ENCODE results near the gene EFNB2. TPM values are rescaled to one million over a fixed set of nuclear protein-coding genes. Genes with fewer than 3 reads are reported as not detected.

EFNB2 gene
- total and polyA plus RNA-seq, 7 donors, result 7.2 to 36.1 (median 12.9) TPM

DNA sequence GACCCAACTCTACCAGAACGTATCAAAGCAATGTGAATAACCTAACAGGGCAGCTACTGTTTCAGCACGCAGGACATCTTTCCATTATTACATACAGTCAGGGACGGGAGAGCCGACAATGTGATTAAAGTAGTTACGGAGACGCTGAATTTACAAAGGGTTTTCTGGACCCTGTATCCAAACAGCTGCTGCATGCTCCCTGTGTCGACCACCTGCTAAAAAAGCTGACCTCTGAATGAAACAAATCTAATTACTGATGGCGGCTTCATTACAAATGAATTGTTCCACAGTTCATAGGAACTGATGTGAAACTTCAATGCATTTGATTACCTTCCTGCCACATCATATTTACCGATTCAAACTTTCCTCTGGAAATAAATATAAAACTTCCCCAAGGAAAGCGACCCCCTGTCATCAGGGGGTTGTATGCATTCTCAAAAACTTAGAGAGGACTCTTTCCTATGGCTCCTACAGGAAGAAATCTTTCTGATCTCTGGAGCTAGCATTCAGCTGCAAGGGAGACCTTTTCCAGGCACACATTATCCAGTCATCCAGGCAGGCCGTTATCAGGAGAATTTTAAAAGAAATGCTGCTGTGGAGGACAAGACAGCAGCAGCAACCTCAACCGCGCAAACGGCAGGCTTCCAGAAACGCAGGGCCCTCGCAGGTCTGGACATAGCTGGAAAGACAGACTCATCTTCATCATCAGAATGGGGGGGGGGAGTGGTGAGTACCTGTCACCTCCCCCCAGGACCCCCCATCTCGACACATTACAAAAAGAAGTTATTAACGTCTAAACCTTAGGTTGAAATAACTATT, 3.1 kb downstream of the EFNB2 start:
- Histone ChIP-seq H3K27ac (peak overlapping the region; percentile 85 to 93 (median 89)), H3K4me1 (peaks cover 0 to 59% (median 40%) of the 10 kb centered on the region in 4 donors), H3K9me3 (no peaks in the 10 kb centered on the region), H3K27me3 (no peaks in the 10 kb centered on the region), H3K36me3 (no peaks in the 10 kb centered on the region), H3K4me3 (peak overlapping the region; percentile 9 to 89 (median 82))
- no peak for TF ChIP-seq EP300 (IDR thresholded peaks at IDR 0.05)
- no peak for TF ChIP-seq POLR2AphosphoS5 (IDR thresholded peaks at IDR 0.05)
- TF ChIP-seq CTCF (IDR thresholded peaks at IDR 0.05), result no peak
- no peak for TF ChIP-seq POLR2A (IDR thresholded peaks at IDR 0.05)
- whole genome bisulfite sequencing, 2 donors, result 8 to 27% methylated on average over 18 of the region's 18 CpGs
- intact Hi-C loops (cut with DNase I), result loop anchor here (5.0 to 10.0 kb wide), 3 partner anchors 188 to 1088 kb away; no protein-coding TSS in a partner anchor
- no peak for DNase-seq

- peak overlapping the region in 2 of 4 donors; percentile 81 to 89 for H3K4me3 ChIP-seq
- TF ChIP-seq POLR2AphosphoS5 (IDR thresholded peaks at IDR 0.05) (no peak), EP300 (IDR thresholded peaks at IDR 0.05) (no peak)
- no peaks in the 10 kb centered on the region for H3K27me3 ChIP-seq
- peak overlapping the region in 3 of 4 donors; percentile 25 to 93 (median 90) for H3K27ac ChIP-seq
- H3K4me1 ChIP-seq, result peaks cover 0 to 65% (median 40%) of the 10 kb centered on the region in 4 donors
- 39 to 87% methylated on average over 8 of the region's 8 CpGs for WGBS, 2 donors
- intact Hi-C loops (cut with DNase I), result loop anchor here (5.0 to 10.0 kb wide), 3 partner anchors 186 to 1086 kb away; no protein-coding TSS in a partner anchor
- no peaks in the 10 kb centered on the region for H3K9me3 ChIP-seq
- DNase-seq, result no peak
- H3K36me3 ChIP-seq, result no peaks in the 10 kb centered on the region
These were observed 4.4 kb downstream of the EFNB2 start for GRCh38 chr13:106530980-106531481.

- TF ChIP-seq EP300 (IDR thresholded peaks at IDR 0.05), result no peak
- TF ChIP-seq POLR2A (IDR thresholded peaks at IDR 0.05), result no peak
- peak in 1 of 4 donors; percentile 14 for TF ChIP-seq POLR2AphosphoS5 (IDR thresholded peaks at IDR 0.05)
- Histone ChIP-seq H3K9me3 (no peaks in the 10 kb centered on the region), H3K27ac (peak overlapping the region in 3 of 4 donors; percentile 25 to 93 (median 90)), H3K27me3 (no peaks in the 10 kb centered on the region), H3K4me3 (peak overlapping the region in 1 of 4 donors; percentile 81), H3K36me3 (no peaks in the 10 kb centered on the region), H3K4me1 (peaks cover 0 to 62% (median 37%) of the 10 kb centered on the region in 4 donors)
- 38 to 79% methylated on average over 11 of the region's 11 CpGs for WGBS, 2 donors
- intact Hi-C loops (cut with DNase I), result loop anchor here (5.0 to 10.0 kb wide), 3 partner anchors 186 to 1086 kb away; no protein-coding TSS in a partner anchor
- DNase-seq, result no peak
These were observed 5.2 kb downstream of the EFNB2 start for GRCh38 chr13:106530171-106530851.

- H3K9me3 ChIP-seq, result no peaks in the 10 kb centered on the region
- intact Hi-C loops (cut with DNase I), result loop anchor here (5.0 to 10.0 kb wide), 3 partner anchors 185 to 1085 kb away; no protein-coding TSS in a partner anchor
- H3K27ac ChIP-seq, result peak overlapping the region in 2 of 4 donors; percentile 90 to 93
- no peak for TF ChIP-seq EP300 (IDR thresholded peaks at IDR 0.05)
- no peak for TF ChIP-seq POLR2A (IDR thresholded peaks at IDR 0.05)
- no peak for TF ChIP-seq CTCF (IDR thresholded peaks at IDR 0.05)
- no peak for TF ChIP-seq POLR2AphosphoS5 (IDR thresholded peaks at IDR 0.05)
- H3K36me3 ChIP-seq, result no peaks in the 10 kb centered on the region
- H3K27me3 ChIP-seq, result no peaks in the 10 kb centered on the region
- 37 to 85% methylated on average over 8 of the region's 8 CpGs for WGBS, 2 donors
- H3K4me1 ChIP-seq, result peaks cover 0 to 66% (median 40%) of the 10 kb centered on the region in 4 donors
- DNase-seq, result no peak
- no peak overlapping the region for H3K4me3 ChIP-seq
These were observed 5.9 kb downstream of the EFNB2 start for GRCh38 chr13:106529415-106530170.

DNA sequence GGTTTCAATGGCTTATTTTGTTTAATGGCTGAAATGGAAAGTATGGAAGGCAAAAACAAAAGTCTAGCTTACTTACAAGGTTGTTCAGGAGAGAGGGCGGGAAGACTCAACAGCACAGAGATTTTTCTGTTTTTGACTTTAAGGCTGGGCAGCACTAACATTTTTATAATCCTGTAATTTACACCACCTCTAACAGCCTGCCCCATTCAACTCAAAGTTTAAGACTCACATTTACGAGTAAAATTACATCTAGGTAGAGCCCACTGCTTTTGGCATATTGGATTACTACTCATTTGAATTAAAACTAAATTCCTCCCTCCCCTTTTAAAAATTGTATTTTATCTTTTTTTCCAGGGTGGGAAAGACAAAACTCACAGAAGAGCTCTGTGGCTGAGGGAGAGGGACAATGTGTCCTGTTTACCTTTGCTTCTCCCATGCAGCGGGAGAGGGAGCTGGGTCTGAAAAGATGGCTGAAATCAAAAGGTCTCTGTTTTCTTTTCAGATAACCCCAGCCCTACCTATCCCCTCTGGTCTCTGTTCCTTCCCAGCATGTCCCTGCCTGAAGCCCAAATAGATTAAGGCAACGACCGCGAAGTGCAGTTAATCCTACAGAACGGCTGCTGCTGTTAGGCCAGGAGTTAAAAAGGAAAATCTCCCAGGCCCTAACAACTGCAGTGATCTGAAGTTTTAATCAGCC, 6.6 kb downstream of the EFNB2 start:
- Histone ChIP-seq H3K9me3 (no peaks in the 10 kb centered on the region), H3K4me3 (no peak overlapping the region), H3K27ac (peak overlapping the region in 1 of 4 donors; percentile 90), H3K36me3 (no peaks in the 10 kb centered on the region), H3K27me3 (no peaks in the 10 kb centered on the region), H3K4me1 (peaks cover 0 to 66% (median 40%) of the 10 kb centered on the region in 4 donors)
- intact Hi-C loops (cut with DNase I), result no loop called here
- TF ChIP-seq CTCF (IDR thresholded peaks at IDR 0.05), result no peak
- TF ChIP-seq EP300 (IDR thresholded peaks at IDR 0.05), result no peak
- no peak for TF ChIP-seq POLR2AphosphoS5 (IDR thresholded peaks at IDR 0.05)
- no peak for TF ChIP-seq POLR2A (IDR thresholded peaks at IDR 0.05)
- WGBS, 2 donors, result 20 to 79% methylated on average over 7 of the region's 7 CpGs
- no peak for DNase-seq

Data from sigmoid colon (tissue), 7 donors.